ENCODE data around the gene GLRA3.

The GLRA3 gene

DNA sequence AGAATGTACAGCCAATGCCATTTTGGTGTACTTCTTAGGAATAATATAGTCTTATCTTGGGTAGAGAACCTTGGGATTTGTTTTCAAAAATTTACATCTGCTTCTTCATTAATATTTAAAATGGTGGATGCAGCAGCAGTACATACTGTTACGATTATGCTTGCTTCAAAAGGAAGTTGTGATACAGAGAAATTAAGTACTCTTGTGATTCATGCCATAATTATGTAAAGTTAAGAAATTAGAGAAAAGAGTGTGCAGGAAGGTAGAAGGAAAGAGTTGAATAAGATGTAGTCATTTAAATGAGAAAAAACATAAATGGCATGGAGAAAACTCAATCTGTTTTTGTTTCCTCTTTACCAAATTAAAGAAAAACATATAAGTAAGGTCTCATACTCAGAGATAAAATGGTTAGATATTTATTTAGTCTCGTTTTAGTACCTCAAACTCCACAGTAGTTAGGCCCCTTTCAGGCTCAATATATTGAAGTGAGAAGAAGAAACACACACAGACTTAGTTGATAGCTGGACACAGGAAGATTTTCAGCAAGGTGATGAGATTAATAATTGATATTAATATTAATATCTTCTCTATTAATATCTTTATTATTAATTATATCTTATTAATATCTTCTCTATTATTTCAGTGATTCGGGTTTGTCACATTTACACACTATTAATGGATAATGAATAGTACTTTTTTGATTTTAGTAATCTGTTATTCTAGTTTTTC lies 236.6 kb downstream of the GLRA3 start:
- Histone ChIP-seq H3K4me1 (no peaks in the 10 kb centered on the region), H4K20me1 (no peaks in the 10 kb centered on the region), H3K4me3 (no peak overlapping the region), H3K27me3 (no peaks in the 10 kb centered on the region), H3K27ac (no peak overlapping the region), H3K36me3 (no peaks in the 10 kb centered on the region), H3K9me3 (no peaks in the 10 kb centered on the region), H3K4me2 (no peak overlapping the region), H3K9ac (no peak overlapping the region)
- no peak for TF ChIP-seq Cebpa-rat (IDR thresholded peaks at IDR 0.05)

DNA sequence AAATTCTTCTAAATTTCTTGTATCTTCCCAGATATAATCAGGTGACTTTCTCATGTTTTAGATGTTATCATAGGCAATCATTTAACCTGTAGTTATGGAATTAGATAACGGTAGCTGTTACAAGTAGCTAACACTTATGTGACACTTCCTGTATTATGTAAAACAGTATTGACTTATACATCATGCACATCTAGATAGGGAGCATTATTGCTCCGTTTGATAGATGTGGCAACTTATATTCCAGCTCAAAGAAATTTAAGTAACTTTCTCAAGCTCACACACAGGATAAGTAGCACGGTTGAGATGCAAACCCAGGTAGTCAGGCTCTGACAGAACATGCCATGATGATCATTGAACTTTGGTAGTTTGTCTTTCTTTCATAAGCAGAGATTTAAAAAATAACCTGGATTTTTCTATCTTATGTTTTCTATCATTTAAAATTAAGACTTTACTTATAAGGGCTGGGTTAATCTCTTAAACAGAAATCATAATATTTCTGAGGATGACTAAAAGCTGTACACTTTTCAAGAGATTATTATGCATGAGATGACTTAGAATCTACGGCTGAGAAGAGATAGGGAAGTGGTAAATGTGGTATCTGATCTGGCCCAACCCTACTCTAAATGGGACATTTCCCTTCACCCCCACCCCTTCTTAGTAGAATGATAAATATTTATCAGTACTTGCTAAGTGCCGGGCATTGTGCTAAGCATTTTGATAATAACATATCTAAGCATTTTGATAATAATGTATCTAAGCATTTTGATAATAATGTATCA lies 237.6 kb downstream of the GLRA3 start:
- Histone ChIP-seq H3K9ac (no peak overlapping the region), H3K27me3 (no peaks in the 10 kb centered on the region), H3K27ac (no peak overlapping the region), H3K36me3 (no peaks in the 10 kb centered on the region), H4K20me1 (no peaks in the 10 kb centered on the region), H3K9me3 (no peaks in the 10 kb centered on the region), H3K4me2 (no peak overlapping the region), H3K4me1 (no peaks in the 10 kb centered on the region), H3K4me3 (no peak overlapping the region)
- no peak for TF ChIP-seq Cebpa-rat (IDR thresholded peaks at IDR 0.05)

DNA sequence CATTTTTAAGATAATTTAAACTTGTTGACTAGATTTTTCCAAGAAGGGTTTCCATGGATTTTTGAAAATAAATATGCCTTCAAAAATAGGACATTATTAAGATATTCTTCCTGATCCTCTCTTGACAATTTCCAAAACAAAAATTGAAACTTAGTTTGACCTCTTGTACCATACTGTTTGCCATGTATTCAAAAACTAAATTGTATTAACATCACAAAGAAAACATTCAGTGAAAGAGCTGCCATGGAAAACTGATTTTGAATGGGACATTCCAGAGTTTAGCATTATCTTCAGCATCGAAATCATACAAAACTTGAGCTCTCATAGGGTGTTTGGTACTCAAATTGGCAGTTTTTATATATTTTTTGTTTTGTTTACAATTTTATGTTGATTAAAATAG lies 238.7 kb downstream of the GLRA3 start:
- Histone ChIP-seq H3K9ac (no peak overlapping the region), H3K36me3 (no peaks in the 10 kb centered on the region), H3K4me2 (no peak overlapping the region), H3K9me3 (no peaks in the 10 kb centered on the region), H4K20me1 (no peaks in the 10 kb centered on the region), H3K4me3 (no peak overlapping the region), H3K4me1 (no peaks in the 10 kb centered on the region), H3K27ac (no peak overlapping the region), H3K27me3 (no peaks in the 10 kb centered on the region)
- no peak for TF ChIP-seq Cebpa-rat (IDR thresholded peaks at IDR 0.05)
